GM12865 (cell line): ENCODE measurements around the gene TP53BP2.

Experiments used
- DNase-seq: peaks from one replicate; pipeline ENCODE4 v3.0.0; 2010; ENCODE audit warnings: low read depth
- H3K4me3 ChIP-seq: 2 replicates; pipeline ENCODE4 v1.5.1; 2011; ENCODE audit warnings: mild to moderate bottlenecking, low read depth, low read length, control low read depth
- TF ChIP-seq, protein P1 (sequence below): IDR thresholded peaks from 2 replicates; pipeline ENCODE4 v1.5.1; 2011; ENCODE audit warnings: low read length, control low read depth, low read depth, inconsistent platforms; ENCODE audit not compliant: insufficient read depth; ENCODE audit errors: missing control alignments

TP53BP2 gene

DNA sequence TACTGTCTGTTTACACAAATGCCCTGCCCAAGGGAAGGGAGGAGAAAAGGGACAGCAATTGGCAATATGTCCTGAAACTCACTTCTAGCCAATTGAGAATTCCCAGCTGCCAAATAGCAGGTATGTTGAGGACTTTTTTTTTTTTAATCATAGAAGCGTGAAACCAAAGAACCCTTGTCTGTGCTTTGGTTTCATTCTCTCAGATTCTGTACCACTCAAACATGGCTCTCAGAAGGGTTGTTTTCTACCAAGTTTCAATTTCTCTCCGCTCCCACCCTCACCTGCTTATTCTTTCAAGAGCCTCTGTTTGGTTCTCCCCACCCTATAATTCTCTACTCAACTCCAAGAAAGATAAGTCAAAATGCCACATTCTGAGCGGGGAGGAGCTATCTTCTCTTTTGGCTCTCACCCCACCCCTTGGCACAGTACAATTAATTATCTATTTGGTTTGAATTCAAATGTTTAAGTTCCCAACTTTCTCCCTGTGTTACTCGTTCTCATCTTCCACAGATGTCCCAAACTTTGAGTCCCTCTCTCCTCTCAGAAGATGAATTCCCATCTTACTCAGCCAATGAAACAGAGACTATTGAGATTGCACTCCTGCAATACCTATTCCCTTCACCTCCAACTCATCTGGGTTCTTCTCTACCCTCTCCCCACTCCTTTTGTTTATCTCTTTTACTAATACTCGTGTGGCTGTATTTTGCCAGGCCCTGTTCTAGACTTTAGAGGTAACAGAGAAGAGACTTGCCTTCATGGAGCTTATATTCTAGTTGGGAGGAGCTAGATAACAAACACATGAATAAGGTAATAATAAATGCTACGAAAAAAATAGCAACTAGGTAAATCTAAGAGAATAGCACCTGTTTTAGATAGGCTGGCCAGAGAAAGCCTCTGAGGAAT, 3.9 kb upstream of the TP53BP2 start:
- TF ChIP-seq, protein P1, sequence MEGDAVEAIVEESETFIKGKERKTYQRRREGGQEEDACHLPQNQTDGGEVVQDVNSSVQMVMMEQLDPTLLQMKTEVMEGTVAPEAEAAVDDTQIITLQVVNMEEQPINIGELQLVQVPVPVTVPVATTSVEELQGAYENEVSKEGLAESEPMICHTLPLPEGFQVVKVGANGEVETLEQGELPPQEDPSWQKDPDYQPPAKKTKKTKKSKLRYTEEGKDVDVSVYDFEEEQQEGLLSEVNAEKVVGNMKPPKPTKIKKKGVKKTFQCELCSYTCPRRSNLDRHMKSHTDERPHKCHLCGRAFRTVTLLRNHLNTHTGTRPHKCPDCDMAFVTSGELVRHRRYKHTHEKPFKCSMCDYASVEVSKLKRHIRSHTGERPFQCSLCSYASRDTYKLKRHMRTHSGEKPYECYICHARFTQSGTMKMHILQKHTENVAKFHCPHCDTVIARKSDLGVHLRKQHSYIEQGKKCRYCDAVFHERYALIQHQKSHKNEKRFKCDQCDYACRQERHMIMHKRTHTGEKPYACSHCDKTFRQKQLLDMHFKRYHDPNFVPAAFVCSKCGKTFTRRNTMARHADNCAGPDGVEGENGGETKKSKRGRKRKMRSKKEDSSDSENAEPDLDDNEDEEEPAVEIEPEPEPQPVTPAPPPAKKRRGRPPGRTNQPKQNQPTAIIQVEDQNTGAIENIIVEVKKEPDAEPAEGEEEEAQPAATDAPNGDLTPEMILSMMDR = no peak
- H3K4me3 ChIP-seq = no peak overlapping the region
- peak; percentile 76 for DNase-seq

- TF ChIP-seq, protein P1 = no peak
- no peak overlapping the region for H3K4me3 ChIP-seq
- DNase-seq = no peak
Observed at GRCh38 chr1:223848536-223848935, 2.8 kb upstream of the TP53BP2 start.

DNA sequence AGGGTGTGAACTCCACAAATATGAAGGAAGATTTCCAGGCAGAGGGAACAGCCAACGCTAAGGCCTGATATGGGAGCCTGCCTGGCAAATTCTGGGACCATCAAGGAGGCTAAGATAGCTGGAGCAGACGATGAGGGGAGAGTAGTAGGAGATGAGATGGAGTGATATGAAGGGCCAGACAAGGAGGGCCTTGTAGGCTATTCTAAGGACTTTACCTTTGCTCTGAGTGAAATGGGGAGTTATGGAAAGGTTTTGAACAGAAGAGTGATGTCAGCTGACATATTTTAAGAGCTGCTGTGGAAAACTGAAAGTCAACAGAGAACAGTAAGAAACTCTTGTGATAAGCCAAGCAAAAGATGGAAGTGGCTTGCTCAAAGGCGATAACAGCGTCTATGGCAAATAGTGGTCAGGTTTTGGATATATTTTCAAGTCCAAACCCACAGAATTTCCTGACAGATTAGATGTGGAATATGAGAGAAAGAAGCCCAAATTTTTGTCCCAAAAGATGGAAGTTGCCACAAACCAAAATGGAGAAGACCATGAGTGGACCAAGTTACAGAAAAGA, 2.1 kb upstream of the TP53BP2 start:
- DNase-seq = no peak
- no peak overlapping the region for H3K4me3 ChIP-seq
- TF ChIP-seq, protein P1 = no peak

DNA sequence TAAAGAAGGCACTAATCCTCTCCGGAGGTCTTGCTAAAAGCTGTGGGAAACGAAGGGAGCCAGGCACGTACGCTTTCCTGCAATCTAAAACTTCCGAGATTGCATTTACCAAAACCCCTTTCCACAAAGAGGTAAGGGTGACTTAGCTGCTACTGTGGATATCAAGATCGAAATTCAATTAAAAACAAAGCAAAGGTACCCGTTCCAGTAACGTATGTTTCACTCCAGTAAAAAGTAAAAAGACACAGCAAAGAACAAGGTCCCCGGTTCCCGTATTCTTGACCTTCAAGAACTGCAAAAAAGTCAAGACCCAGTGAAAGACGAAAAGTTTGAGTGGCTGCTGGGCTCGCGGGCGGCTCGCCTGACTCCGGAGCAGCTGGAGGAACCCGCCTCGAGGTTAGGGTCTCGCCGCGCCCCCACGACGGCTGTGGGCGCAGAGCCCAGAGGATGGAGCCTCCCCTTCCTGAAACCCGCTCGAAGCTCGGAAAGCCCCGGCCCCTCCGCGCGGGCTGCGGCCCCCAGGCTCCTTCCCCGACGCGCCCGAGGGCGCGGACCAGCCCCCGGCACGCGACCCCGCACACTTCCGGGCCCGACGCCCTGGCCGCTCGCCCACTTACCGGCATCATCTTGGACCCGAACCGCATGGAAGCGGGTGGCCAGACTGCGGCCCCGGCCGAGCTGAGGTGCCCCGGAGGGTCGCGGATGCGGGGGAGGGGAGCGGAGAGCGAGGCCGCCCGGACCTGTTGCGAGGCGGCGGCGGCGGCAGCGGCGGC, 524 bp downstream of the TP53BP2 start:
- peak overlapping the region; percentile 68 for H3K4me3 ChIP-seq
- TF ChIP-seq, protein P1 = no peak
- DNase-seq = peak; percentile 45

DNA sequence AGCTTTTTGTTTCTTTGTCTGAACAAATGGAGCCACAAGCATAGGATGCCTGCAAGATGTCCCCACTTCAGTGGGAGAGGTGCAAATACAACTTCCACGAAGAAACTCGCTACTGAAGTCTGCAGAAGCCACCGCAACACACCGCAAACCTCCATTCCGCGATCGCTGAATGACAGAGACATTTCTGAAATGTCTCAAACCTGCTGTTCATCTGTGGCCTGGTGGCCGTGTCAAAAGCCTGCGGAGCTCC, 1.0 kb downstream of the TP53BP2 start:
- peak overlapping the region; percentile 68 for H3K4me3 ChIP-seq
- TF ChIP-seq, protein P1 = no peak
- peak; percentile 45 for DNase-seq

DNA sequence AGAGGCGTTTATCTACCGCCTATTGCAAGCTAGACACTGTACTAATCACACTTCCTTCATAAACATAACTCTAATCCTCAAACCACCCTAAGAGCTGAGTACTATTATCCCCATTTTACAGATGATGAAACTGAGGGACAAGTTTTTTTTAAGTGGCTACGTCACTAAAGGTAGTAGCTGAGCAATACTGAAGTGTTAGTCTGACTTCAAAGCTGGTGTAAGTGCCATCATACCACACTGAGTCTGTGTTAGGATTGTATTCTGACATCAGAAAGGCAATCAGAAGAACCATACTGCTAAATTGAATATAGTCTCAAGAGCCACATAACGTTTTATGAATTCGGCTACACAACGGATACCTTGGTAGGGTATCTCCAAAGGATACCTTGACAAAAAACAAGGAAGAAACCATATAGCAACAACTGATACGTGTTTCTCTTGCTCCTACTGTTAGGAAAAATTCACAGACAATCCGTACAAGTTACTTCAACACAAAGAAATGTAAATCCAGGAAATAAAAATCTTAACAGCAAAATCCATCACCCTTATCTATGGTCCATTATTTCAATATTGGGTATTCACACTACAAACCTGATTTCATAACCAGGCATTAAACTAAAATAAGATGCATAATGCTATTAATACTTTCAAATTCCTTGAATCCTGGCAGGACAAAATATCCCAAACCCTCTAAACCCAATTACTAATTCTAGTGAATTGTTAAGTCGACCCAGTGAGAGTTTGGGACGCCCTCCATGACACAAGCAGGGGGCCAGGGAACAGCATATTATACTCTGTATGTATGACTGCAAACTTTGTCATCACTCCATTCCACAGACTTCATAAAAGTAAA, 1.6 kb downstream of the TP53BP2 start:
- no peak for DNase-seq
- TF ChIP-seq, protein P1 = no peak
- peak overlapping the region; percentile 68 for H3K4me3 ChIP-seq
